Lower leg skin (tissue), 4 donors: Measurements from ENCODE around the gene ADPGK. TPM values are rescaled to one million over a fixed set of nuclear protein-coding genes. Genes with fewer than 3 reads are reported as not detected.
A peak's percentile ranks its signal among the peaks of the same experiment; 100 is the strongest.

Experiments used
- DNase-seq, 2 donors: peaks; one replicate each; pipeline ENCODE4 v3.0.0-alpha.2; 2019; ENCODE audit warnings: low spot score in 2 of 2
- H3K4me3 ChIP-seq: fragments of 200-600 bp; sonication (generic); 2 replicates; pipeline ENCODE4 v1.5.1; 2017; ENCODE audit warnings: mild to moderate bottlenecking, low read depth; ENCODE audit not compliant: poor library complexity, severe bottlenecking
- CTCF ChIP-seq, 3 donors: fragments of 450-650 bp; IDR thresholded peaks; one replicate each; pipeline ENCODE4 v1.5.1; 2016; ENCODE audit warnings: antibody characterized with exemption in 3 of 3, mild to moderate bottlenecking in 3 of 3, moderate library complexity in 2 of 3
- POLR2A ChIP-seq, 2 donors: fragments of 450-650 bp; IDR thresholded peaks; one replicate each; pipeline ENCODE4 v1.6.1; 2016 to 2017; ENCODE audit warnings: antibody characterized with exemption in 2 of 2, mild to moderate bottlenecking in 1 of 2, moderate library complexity in 1 of 2
- WGBS, 2 donors: methylation state at CpG; one replicate each; pipeline ENCODE4 v1.1.5; 2018; 5-methylcytosine and 5-hydroxymethylcytosine counted together
- intact Hi-C: fragments of 100-400 bp; cut with DNase I; formaldehyde crosslinking; loops from one replicate; pipeline ENCODE4 v1.15.0; 2023; ENCODE audit warnings: low total_unique reads
- total RNA-seq, 4 donors: library from RNA; depleted of rRNA; stranded (reverse); fragments of >200 nt; gene quantifications; one replicate each; pipeline ENCODE4 v1.1.0, GENCODE V29; 2016

ADPGK gene
- total RNA-seq, 4 donors from 2014 or later, result 31.1 to 83.1 (median 43.1) TPM

- intact Hi-C loops, result no loop called here
- DNase-seq, result peak; percentile 40 to 92
- TF ChIP-seq CTCF (IDR thresholded peaks at IDR 0.05), result no peak
- TF ChIP-seq POLR2A (IDR thresholded peaks at IDR 0.05), result no peak
- peak overlapping the region; percentile 96 for H3K4me3 ChIP-seq
- WGBS, 2 donors, result 0 to 1% methylated on average over 34 to 47 of the region's 52 CpGs
Measured at GRCh38 chr15:72783004-72783639, 436 bp downstream of the ADPGK start.

DNA sequence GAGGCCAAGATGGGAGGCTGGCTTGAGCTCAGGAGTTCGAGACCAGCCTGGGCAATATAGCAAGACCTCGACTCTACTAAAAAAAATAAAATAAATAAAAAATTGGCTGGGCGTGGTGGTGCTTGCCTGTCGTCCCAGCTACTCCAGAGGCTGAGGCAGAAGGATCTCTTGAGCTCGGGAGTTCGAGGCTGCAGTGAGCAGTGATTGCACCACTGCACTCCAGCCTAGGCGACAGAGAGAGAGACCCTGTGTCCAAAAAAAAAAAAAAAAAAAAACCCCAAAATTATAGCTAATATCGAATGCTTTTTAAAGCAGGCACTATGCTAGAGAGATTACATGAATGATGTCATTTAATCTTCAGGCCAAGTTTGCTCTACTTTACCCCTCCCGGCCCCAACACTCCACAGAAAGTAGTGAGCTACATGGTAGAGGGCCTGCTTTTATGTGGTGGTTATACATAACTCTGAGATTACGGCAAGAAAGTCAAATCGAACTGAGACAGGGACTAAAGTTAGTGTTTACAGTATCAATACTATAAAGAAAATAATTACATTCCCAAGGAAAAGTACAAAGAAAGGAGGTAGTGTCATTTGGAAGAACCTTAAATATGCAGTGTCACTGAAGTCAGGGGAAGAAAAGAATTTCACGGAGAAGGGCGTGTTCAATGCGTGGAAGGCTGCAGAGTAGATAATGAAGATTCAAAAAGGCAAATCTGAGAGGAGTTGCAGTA is 1.1 kb downstream of the ADPGK start:
- no peak for DNase-seq
- no peak for TF ChIP-seq POLR2A (IDR thresholded peaks at IDR 0.05)
- TF ChIP-seq CTCF (IDR thresholded peaks at IDR 0.05), result no peak
- 32 to 35% methylated on average over 14 of the region's 14 CpGs for WGBS, 2 donors
- intact Hi-C loops, result no loop called here
- H3K4me3 ChIP-seq, result peak overlapping the region; percentile 96

DNA sequence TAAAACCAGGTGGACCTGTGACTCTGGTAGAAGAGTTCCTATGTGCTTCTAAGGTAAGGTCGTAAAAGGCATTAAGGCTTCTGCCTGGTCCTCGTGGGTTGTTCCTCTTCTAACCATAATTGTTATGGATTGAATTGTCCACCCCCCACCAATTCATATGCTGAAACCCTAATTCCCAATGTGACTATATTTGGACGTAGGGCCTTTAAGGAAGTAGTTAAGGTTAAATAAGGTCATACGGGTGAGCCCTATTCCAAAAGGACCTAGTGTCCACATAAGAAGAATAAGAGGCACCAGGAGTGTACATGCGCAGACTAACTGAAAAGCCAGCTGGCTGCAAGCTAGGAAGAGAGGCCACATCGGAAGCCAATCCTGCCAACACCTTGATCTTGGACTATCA is 1.9 kb downstream of the ADPGK start:
- DNase-seq, result no peak
- 80% methylated on average over 6 of the region's 6 CpGs for WGBS, 2 donors
- TF ChIP-seq CTCF (IDR thresholded peaks at IDR 0.05) (no peak), POLR2A (IDR thresholded peaks at IDR 0.05) (no peak)
- intact Hi-C loops, result no loop called here
- no peak overlapping the region for H3K4me3 ChIP-seq

DNA sequence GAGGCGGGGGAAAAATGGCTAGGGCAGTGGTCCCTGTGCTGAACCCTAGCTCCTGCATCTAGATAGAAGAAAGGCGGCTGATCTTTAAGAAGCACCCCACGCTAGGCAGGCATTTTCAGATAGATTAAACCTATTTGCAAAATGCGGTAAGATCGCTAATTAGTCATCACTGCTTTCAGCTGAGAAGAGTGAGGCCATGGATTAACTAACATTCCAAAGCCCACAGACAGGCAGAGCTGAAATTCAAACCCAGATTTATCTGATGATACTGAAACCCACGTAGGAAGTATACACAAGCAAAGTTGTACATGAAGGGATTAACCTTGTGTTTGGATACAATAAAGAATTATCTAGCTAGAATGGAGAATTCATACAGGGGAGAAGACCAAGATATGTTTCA is 4.8 kb downstream of the ADPGK start:
- 80 to 87% methylated on average over 6 of the region's 6 CpGs for WGBS, 2 donors
- TF ChIP-seq CTCF (IDR thresholded peaks at IDR 0.05) (no peak), POLR2A (IDR thresholded peaks at IDR 0.05) (no peak)
- H3K4me3 ChIP-seq, result no peak overlapping the region
- no peak for DNase-seq
- intact Hi-C loops, result no loop called here

DNA sequence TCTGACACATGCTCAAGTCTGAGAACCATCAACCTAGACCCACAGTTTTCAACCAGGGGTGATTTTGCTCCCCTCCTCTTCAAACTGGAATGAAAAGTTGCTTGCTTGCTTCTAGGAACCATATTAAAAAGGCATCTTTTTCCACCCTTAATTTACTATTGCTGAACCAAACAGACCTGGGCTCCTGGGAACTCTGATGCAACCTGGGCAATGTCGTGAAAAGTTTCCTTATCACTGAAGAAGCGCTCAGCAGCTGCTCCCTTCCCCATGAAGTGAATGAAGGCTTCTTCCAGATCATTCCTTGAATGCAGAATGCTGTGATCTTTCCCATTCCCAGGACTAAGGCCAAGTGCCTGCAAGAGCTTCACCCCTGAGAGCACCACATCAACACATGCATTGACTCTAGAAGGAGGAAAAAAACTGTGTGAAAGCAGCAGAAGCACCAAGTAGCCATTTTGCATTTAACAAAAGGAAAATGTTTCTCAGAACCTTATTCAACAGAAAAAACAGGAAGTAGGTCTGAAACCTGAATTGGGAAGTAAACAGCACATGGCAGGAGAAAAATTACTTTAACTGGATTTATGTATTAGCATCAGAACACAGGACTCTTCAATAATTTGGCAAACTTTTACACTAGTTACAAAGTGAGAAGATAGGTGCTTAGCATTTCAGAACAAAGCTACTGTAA is 8.7 kb downstream of the ADPGK start:
- TF ChIP-seq CTCF (IDR thresholded peaks at IDR 0.05) (no peak), POLR2A (IDR thresholded peaks at IDR 0.05) (no peak)
- intact Hi-C loops, result no loop called here
- H3K4me3 ChIP-seq, result no peak overlapping the region
- no peak for DNase-seq
- 83 to 89% methylated on average over 2 of the region's 2 CpGs for WGBS, 2 donors
